Erythroblast (primary cell): ENCODE measurements around the gene AKT1S1.

Experiments used
- GATA1 ChIP-seq: IDR thresholded peaks from 2 replicates; pipeline ENCODE4 v1.6.1; 2011; ENCODE audit warnings: low read depth, mild to moderate bottlenecking, control low read depth, low read length, moderate library complexity
- POLR2A ChIP-seq: IDR thresholded peaks from 2 replicates; pipeline ENCODE4 v1.6.1; 2011; ENCODE audit warnings: mild to moderate bottlenecking, low read length

DNA sequence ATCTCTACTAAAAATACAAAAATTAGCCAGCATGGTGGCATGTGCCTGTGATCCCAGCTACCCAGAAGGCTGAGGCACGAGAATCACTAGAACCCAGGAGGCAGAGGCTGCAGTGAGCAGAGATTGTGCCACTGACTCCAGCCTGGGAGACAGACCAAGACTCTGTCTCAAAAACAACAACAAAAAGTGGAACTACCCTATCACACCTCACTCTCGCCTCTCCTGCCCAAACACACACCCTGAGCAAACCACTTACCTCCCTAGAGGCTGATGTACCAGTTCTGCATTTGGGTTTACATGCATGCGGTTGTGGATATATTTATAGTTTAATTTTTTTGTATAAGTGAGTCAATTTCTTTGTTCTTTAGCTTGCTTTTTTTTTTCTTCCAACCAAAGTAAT, 33.9 kb downstream of the AKT1S1 start:
- TF ChIP-seq POLR2A: no peak
- no peak for TF ChIP-seq GATA1
